22Rv1 (cell line): ENCODE data around the gene C20orf204.

Source experiments
- CTCF ChIP-seq: fragments of 450-650 bp; IDR thresholded peaks from 2 replicates; pipeline ENCODE4 v1.5.1; 2017; ENCODE audit warnings: mild to moderate bottlenecking
- ZFX ChIP-seq: fragments of 450-650 bp; IDR thresholded peaks from 2 replicates; pipeline ENCODE4 v1.6.1; 2017; ENCODE audit warnings: antibody characterized with exemption, borderline replicate concordance

GRCh38 chr20:64043768-64044167 is 7.8 kb downstream of the C20orf204 start:
- no peak for TF ChIP-seq CTCF
- no peak for TF ChIP-seq ZFX
